NCI-H1694 (cell line): ENCODE data around the gene PIBF1.
"Not testable (repeated sequence)": the region's sequence is repeated elsewhere in the genome, so short reads cannot be mapped to it uniquely, and the experiment has no call there.

Experiments used
- DNase-seq: peaks from one replicate; lab custom pipeline; 2025; lab: John Stamatoyannopoulos, UW

The PIBF1 gene

GRCh38 chr13:72911981-72912380 lies 130.0 kb downstream of the PIBF1 start:
- DNase-seq, result no peak

- DNase-seq, result peak; percentile 28
Measured at GRCh38 chr13:72920097-72920496, 138.2 kb downstream of the PIBF1 start.

DNA sequence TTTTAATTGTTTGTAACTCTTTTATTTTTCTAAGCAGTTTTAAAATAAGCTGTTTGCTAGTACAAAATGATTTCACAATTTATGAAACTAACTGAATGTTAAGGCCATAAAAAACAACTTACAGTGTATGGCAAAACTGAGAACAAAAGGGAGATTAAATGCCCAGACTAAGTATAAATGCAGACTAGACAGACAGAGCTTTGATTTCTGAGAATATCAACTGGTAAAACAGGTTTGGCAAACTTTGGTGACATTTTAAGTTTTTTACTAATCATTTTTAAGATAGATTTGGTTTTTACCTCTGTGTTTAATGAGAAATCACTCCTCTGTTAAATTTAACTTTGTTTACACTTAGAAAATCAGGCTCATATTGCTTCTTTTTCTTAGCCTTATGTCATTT lies 149.4 kb downstream of the PIBF1 start:
- no peak for DNase-seq

DNA sequence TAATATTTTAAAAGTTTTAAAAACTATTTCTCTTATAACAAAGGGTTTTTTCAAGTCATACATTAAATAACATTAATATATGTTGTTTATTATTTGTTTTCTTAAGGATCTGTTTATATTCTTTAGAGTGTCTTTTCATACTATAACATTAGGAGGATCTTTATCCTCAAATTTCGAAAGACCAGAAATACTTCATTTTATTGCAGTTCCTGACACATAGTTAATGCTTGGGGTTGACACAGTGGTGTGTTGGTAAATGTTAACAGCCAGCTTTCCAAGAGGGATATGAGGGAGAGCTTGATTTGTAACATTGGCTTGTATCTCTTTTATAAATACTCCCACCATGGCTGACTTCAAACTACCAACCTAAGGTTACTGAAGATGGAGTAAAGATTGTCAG lies 150.3 kb downstream of the PIBF1 start:
- DNase-seq, result no peak

- not testable (repeated sequence) for DNase-seq
Measured at GRCh38 chr13:72946267-72946666, 164.3 kb downstream of the PIBF1 start.

GRCh38 chr13:72952529-72953141 lies 170.7 kb downstream of the PIBF1 start:
- DNase-seq, result no peak

- DNase-seq, result no peak
Measured at GRCh38 chr13:72953391-72953965, 171.5 kb downstream of the PIBF1 start.

DNA sequence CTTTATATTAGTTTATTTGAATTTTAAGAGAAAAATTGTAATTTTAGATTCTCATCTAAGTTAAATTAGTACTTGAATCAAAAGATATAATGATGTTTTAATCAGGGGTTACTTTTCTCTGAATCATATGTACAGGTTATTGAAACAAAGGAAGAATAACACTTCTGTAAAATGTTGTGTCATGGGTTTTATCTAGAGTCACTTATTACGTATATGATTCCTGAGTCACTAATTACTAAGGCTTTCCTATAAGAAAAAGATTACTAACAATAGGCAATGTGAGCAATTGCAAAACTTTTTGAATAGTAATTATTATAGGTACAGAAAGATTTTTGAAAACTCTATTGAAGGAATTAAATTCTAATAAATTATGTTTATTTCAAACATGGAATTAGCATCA lies 177.7 kb downstream of the PIBF1 start:
- DNase-seq, result no peak

DNA sequence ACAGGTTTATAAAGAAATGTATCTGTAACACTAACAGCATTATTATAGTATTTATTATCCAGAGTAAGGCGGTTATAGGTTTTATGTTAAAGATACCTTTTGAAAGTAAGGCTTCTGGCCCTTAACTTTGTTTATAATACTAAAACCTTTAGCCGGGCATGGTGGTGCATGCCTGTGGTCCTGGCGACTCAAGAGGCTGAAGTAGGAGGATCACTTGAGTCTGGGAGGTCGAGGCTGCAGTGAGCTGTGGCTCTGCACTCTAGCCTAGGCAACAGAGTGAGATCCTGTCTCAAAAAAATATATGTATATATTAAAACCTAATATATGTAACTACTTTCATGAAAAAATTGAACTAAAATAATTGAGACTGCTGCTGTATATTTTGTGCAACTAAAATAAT lies 178.2 kb downstream of the PIBF1 start:
- no peak for DNase-seq

- no peak for DNase-seq
Measured at GRCh38 chr13:72960541-72960940, 178.6 kb downstream of the PIBF1 start.

- no peak for DNase-seq
Measured at GRCh38 chr13:72963762-72964161, 181.8 kb downstream of the PIBF1 start.

DNA sequence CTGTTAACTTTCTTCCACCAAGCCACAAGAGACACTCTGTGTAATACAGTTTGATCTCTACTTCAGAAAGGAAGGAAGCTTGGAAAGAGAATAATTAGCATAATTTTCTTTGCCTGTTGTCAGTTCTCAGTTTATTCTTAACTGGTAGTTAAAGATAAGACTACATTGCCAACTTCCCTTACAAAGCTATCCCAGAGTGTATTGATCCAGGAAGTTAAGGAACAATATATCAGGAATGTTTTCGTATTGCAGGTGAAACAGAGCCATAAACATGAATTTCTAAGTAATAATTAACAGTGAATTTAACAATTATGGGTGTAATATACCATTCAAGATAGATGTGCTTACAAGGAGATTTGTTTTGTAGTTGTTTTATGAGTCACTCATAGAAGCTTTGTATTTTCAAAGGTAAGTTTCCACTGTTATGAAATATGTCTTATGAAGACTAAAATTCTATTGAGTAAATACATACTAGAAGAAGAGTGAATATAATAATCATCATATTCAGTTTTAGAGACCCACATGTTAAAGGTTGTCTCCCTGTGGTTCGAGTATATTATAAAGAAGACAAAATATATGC lies 188.5 kb downstream of the PIBF1 start:
- no peak for DNase-seq

DNA sequence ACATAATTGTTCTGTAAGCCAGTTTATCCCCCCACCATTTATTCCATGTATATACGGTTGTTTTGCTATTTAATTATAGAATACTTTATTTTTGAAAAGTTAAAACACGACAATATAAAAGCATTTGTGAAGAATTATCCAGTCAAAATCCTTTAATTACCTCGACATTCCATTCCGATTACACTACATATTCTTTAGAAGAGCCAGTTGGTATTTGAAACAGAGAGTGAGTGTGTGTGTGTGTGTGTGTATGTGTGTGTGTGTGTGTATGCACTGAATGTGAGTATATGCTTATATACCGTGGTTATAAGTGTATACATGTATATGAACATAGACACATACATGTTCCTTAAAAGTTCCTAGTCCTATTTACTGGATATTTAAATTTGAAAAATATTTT lies 189.0 kb downstream of the PIBF1 start:
- DNase-seq, result no peak

DNA sequence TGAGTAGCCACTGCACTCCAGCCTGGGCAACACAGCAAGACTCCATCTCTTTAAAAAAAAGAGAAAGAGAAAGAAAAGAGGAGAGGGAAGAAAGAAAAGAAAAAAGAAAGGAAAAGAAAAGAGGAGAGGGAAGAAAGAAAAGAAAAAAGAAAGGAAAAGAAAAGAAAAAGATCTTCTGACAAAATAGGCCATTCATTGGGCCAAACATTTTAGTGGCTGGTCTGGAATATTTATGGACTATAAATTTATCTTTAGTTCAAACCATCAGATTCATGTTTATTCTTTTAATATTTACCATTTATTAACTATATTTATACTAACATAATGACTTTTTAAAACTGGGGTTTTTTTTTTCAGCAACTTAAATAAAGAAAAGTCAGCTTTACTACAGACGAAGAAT lies 191.3 kb downstream of the PIBF1 start:
- no peak for DNase-seq

DNA sequence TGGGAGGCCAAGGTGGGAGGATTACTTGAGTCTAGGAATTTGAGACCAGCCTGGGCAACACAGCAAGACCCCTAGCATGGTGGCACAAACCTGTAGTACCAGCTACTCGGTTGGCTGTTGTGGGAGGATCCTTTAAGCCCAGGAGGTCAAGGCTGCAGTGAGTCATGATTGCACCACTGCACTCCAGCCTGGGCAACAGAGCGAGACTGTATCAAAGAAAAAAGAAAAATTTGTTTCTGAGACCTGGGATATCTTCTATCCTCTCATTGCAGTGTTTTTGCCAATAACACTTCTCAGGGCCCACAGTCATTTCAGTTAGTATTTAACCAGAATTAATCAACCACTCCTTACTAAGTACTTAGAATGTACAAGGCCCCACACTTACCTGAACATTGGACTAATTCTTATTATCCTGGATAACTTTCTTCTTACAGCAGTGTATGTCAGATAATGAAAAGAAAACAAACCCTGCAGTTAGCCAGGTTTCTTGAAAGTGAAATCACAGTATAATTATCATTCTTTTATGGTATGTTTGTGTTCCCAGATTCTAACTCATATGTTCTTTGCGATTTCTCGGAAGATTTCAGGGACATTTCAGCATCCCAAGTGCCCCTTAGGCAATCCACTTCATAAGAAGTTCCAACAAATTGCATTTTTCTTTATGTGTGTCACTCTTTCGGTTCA lies 201.3 kb downstream of the PIBF1 start:
- DNase-seq, result no peak

DNA sequence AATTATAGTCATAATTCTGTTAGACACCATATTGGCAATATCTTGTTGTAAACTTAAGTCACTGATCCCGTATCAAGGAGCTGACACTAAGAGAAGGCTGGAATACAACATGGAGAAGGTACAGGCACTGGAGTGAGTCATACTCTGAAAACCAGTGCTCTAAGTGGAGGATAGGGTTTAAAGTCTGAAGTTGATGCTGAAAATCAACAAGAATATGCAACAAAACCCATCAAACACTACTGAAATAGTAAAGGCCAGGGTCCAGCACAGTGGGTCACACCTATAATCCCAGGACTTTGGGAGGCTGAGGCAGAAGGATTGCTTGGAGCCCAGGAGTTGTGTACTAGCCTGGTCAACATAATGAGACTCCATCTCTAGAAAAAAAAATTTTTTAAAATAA lies 203.7 kb downstream of the PIBF1 start:
- DNase-seq, result no peak

GRCh38 chr13:72986197-72986596 lies 204.3 kb downstream of the PIBF1 start:
- no peak for DNase-seq

DNA sequence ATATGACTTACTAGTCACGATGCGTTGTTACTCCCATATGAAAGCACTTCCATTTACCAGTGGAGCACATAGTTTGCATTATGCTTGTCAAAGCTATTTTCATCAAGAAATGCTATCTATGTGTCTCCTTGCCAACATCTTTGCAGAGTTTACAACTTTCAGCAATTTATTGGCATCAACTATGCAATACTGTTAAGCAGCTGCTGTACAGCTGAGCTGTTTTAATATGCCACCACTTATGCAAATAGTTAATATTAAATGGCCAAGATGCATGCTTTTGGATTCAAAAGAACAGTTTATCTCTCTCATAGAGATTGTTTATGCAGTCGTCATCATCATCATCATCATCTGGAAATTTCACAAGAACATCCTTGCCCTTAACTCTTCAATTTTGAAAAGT lies 209.0 kb downstream of the PIBF1 start:
- no peak for DNase-seq

DNA sequence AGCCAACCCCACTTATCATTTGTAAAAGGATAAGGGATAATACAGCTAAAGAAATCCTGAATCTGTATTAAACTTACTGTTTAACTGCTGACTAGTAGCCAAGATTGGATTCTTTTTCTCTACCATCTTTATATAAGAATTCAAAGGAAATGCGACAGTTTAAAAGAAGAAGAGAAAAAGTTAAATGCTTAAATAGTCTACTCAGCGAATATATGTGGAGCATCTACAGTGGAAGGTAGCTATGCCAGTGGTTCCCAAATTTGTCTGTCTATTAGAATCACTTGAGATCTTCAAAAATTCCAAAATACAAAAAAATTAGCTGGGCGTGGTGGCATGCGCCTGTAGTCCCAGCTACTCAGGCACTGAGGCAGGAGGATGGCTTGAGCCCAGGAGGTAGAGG lies 216.1 kb downstream of the PIBF1 start:
- DNase-seq, result no peak

GRCh38 chr13:73000027-73000674 lies 218.2 kb downstream of the PIBF1 start:
- no peak for DNase-seq

DNA sequence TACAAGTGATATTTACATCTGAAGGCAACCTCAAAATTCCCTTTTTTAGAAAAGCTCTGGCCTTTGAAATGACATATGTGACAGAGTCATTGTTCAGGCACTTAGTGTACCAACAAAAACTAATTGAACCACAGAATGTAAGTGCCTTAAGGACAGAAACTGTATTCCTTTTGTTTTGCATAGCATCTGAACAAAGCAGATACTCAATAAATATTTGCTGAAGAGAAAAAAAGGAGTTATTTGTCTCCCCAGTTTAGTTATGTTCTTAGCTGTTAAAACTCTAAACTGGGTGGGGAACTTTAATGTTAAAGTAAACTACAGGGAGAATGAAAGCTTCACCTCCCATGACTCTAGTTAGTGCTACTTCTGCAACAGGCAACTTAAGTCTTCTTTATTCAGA lies 220.0 kb downstream of the PIBF1 start:
- DNase-seq, result no peak

DNA sequence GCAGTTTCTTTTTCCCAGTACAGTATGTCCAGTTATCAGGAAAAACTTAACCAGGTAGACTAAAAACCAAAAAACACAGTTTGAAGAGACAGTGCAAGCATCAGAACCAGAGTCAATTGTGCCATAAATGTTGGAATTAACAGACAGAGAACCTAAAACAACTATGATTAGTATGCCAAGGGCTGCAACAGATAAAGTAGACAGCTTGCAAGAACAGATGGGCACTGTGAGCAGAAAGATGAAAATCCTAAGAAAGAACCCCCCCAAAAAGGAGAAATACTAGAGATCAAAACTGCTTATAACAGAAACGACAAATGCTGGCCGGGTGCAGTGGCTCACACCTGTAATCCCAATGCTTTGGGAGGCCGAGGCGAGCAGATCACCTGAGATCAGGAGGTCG lies 229.8 kb downstream of the PIBF1 start:
- DNase-seq, result no peak

- DNase-seq, result no peak
Measured at GRCh38 chr13:73015805-73016204, 233.9 kb downstream of the PIBF1 start.
